HEK293 (cell line): ENCODE results near the gene APPBP2.

Experiments
- CTCF ChIA-PET: fragments of 350-600 bp; formaldehyde crosslinking; extraction: SDS; loops from one replicate; lab custom pipeline; 2021; ENCODE audit warnings: antibody characterized with exemption; lab: Yijun Ruan, JAX
- POLR2A ChIA-PET: fragments of 300-600 bp; formaldehyde crosslinking; extraction: SDS; loops from one replicate; lab custom pipeline; 2020; ENCODE audit warnings: antibody characterized with exemption, inconsistent platforms; lab: Yijun Ruan, JAX
- H3K27ac ChIP-seq: fragments of 200-500 bp; sonication (Bioruptor generic); 2 replicates; pipeline ENCODE4 v1.5.1; 2014; ENCODE audit warnings: low read depth, low read length, control low read depth, inconsistent platforms; ENCODE audit errors: extremely low read depth
- H3K36me3 ChIP-seq, 2 experiments: fragments of 200-500 bp in 1 of 2; sonication (Bioruptor generic) in 1 of 2; 1 replicate in 1 of 2; 2 replicates in 1 of 2; pipeline ENCODE4 v1.5.1; 2014 to 2017; ENCODE audit warnings: inconsistent platforms in 2 of 2, low read length in 2 of 2; ENCODE audit not compliant: control insufficient read depth in 2 of 2, insufficient read depth in 1 of 2
- H3K4me1 ChIP-seq: fragments of 200-500 bp; sonication (Bioruptor generic); 2 replicates; pipeline ENCODE4 v1.5.1; 2014; ENCODE audit warnings: mild to moderate bottlenecking, low read length, inconsistent platforms; ENCODE audit not compliant: control insufficient read depth, insufficient read depth
- H3K4me3 ChIP-seq: 2 replicates; pipeline ENCODE4 v1.5.1; 2011; ENCODE audit warnings: low read depth, mild to moderate bottlenecking, control low read depth, low read length, moderate library complexity
- H3K9me3 ChIP-seq: fragments of 200-500 bp; sonication (Bioruptor generic); 2 replicates; pipeline ENCODE4 v1.5.1; 2014; ENCODE audit warnings: low read depth, low read length, inconsistent platforms; ENCODE audit not compliant: control insufficient read depth, insufficient read depth
- ZFP37 ChIP-seq: fragments of 450-650 bp; formaldehyde crosslinking; IDR thresholded peaks from 2 replicates; pipeline ENCODE4 v1.5.1; 2016; ENCODE audit warnings: missing biosample characterization, missing genetic modification characterization
- ZNF19 ChIP-seq: fragments of 450-650 bp; formaldehyde crosslinking; IDR thresholded peaks from 2 replicates; pipeline ENCODE4; 2016; ENCODE audit warnings: missing biosample characterization, missing genetic modification characterization, low read depth
- ZNF529 ChIP-seq: fragments of 450-650 bp; formaldehyde crosslinking; IDR thresholded peaks from 2 replicates; pipeline ENCODE4 v1.5.1; 2017; ENCODE audit warnings: missing genetic modification characterization, missing biosample characterization; ENCODE audit not compliant: insufficient replicate concordance
- TF ChIP-seq, protein P1 (sequence below): fragments of 450-650 bp; formaldehyde crosslinking; IDR thresholded peaks from 2 replicates; pipeline ENCODE4 v1.5.1; 2016; ENCODE audit warnings: missing biosample characterization, missing genetic modification characterization
- TF ChIP-seq, protein P2 (sequence below): fragments of 450-650 bp; formaldehyde crosslinking; conservative IDR thresholded peaks from 2 replicates; pipeline ENCODE4 v1.5.1; 2016; ENCODE audit warnings: low read depth, missing biosample characterization, missing genetic modification characterization
- TF ChIP-seq, protein P3 (sequence below): fragments of 450-650 bp; formaldehyde crosslinking; IDR thresholded peaks from 2 replicates; pipeline ENCODE4 v1.5.1; 2016; ENCODE audit warnings: missing biosample characterization, missing genetic modification characterization
- TF ChIP-seq, protein P4 (sequence below): sonication (generic); formaldehyde crosslinking; IDR thresholded peaks from 2 replicates; pipeline ENCODE4 v1.8.1; 2022; ENCODE audit warnings: mild to moderate bottlenecking, moderate library complexity, missing genetic modification reagents
- TF ChIP-seq, protein P5 (sequence below): fragments of 450-650 bp; formaldehyde crosslinking; IDR thresholded peaks from 2 replicates; pipeline ENCODE4 v1.5.1; 2017; ENCODE audit warnings: missing biosample characterization, missing genetic modification characterization

The APPBP2 gene

DNA sequence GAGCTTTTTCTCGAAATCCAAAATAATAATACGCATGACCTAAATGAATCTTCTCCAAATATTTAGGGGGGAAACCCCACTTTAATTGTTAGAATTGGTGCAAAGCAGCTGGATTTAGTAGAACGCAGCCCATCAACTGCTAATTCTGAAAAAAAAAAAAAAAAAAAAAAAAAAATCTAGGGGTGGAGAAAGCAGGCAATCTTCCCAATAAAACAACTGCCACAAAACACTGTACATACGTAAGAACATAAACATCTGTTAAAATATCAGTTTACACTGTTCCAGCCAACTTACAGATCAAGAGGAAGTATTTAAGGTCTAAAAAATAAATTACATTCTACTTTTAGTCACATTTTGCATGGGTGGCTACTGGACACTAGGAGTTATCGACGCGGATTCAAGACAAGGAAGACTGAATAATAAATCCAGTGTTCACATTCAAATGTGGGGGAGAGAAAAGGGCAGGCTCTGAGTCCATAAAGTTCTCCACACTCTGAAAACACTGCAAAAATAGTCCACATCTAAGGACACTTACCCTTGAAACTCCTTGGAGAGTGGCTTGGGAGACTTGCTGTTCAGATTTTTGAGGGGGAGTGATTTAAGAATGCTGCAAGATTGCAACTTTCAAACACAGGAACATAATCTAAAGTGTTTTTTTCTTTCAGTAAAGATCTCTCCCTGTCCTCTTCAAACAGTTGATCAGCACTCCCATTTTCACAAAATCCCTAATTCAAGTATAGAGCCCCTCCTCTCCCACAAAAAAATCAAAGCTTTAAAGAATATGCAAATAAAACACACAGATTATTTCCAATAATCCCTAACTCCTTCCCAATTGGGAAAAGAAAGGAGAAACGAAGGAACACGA, 1.3 kb downstream of the APPBP2 start (continued):
- TF ChIP-seq, protein P1, sequence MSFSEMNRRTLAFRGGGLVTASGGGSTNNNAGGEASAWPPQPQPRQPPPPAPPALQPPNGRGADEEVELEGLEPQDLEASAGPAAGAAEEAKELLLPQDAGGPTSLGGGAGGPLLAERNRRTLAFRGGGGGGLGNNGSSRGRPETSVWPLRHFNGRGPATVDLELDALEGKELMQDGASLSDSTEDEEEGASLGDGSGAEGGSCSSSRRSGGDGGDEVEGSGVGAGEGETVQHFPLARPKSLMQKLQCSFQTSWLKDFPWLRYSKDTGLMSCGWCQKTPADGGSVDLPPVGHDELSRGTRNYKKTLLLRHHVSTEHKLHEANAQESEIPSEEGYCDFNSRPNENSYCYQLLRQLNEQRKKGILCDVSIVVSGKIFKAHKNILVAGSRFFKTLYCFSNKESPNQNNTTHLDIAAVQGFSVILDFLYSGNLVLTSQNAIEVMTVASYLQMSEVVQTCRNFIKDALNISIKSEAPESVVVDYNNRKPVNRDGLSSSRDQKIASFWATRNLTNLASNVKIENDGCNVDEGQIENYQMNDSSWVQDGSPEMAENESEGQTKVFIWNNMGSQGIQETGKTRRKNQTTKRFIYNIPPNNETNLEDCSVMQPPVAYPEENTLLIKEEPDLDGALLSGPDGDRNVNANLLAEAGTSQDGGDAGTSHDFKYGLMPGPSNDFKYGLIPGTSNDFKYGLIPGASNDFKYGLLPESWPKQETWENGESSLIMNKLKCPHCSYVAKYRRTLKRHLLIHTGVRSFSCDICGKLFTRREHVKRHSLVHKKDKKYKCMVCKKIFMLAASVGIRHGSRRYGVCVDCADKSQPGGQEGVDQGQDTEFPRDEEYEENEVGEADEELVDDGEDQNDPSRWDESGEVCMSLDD (tag by site-specific recombination), result no peak
- TF ChIP-seq, protein P2, sequence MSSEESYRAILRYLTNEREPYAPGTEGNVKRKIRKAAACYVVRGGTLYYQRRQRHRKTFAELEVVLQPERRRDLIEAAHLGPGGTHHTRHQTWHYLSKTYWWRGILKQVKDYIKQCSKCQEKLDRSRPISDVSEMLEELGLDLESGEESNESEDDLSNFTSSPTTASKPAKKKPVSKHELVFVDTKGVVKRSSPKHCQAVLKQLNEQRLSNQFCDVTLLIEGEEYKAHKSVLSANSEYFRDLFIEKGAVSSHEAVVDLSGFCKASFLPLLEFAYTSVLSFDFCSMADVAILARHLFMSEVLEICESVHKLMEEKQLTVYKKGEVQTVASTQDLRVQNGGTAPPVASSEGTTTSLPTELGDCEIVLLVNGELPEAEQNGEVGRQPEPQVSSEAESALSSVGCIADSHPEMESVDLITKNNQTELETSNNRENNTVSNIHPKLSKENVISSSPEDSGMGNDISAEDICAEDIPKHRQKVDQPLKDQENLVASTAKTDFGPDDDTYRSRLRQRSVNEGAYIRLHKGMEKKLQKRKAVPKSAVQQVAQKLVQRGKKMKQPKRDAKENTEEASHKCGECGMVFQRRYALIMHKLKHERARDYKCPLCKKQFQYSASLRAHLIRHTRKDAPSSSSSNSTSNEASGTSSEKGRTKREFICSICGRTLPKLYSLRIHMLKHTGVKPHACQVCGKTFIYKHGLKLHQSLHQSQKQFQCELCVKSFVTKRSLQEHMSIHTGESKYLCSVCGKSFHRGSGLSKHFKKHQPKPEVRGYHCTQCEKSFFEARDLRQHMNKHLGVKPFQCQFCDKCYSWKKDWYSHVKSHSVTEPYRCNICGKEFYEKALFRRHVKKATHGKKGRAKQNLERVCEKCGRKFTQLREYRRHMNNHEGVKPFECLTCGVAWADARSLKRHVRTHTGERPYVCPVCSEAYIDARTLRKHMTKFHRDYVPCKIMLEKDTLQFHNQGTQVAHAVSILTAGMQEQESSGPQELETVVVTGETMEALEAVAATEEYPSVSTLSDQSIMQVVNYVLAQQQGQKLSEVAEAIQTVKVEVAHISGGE (tag by site-specific recombination), result no peak
- TF ChIP-seq, protein P3, sequence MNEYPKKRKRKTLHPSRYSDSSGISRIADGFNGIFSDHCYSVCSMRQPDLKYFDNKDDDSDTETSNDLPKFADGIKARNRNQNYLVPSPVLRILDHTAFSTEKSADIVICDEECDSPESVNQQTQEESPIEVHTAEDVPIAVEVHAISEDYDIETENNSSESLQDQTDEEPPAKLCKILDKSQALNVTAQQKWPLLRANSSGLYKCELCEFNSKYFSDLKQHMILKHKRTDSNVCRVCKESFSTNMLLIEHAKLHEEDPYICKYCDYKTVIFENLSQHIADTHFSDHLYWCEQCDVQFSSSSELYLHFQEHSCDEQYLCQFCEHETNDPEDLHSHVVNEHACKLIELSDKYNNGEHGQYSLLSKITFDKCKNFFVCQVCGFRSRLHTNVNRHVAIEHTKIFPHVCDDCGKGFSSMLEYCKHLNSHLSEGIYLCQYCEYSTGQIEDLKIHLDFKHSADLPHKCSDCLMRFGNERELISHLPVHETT (tag by site-specific recombination), result 0 out of 2 replicates have a peak, but pooled peaks have one; percentile 25
- TF ChIP-seq ZFP37 (tag by site-specific recombination), result no peak
- TF ChIP-seq ZNF529 (tag by site-specific recombination), result no peak
- TF ChIP-seq ZNF19 (tag by site-specific recombination), result no peak
- TF ChIP-seq, all 188 proteins: peak for 15

DNA sequence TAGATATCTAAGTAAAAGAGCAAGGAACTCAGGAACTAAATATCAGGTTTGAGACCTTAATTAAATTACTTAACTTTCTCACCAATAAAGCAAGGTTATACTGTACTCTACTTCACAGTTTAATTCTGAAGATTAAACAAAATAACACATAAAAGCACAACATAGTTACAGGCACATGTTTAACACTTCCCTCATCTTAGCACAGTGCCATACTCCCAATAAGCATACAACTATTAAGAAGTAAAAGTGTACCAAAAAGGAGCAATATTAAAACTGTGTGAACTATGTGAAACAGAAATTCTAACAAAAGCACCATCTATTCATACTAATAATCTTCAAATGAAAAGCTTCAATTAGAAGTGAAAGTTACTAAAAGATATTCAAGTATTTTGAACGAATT, 2.2 kb downstream of the APPBP2 start:
- Histone ChIP-seq H3K9me3 (no peaks in the 10 kb centered on the region), H3K27ac (no peak overlapping the region), H3K36me3 (peaks cover 11 to 20% of the 10 kb centered on the region in 2 experiments; a peak in 2 of 3 replicates), H3K4me3 (peak overlapping the region; percentile 98), H3K4me1 (no peaks in the 10 kb centered on the region)
- CTCF ChIA-PET, result no interaction called here
- POLR2A ChIA-PET, result interaction anchor here (0.6 kb wide), 1 partner anchor 15 kb away, joined by 3 read pairs; no protein-coding TSS in a partner anchor
- TF ChIP-seq, protein P4, sequence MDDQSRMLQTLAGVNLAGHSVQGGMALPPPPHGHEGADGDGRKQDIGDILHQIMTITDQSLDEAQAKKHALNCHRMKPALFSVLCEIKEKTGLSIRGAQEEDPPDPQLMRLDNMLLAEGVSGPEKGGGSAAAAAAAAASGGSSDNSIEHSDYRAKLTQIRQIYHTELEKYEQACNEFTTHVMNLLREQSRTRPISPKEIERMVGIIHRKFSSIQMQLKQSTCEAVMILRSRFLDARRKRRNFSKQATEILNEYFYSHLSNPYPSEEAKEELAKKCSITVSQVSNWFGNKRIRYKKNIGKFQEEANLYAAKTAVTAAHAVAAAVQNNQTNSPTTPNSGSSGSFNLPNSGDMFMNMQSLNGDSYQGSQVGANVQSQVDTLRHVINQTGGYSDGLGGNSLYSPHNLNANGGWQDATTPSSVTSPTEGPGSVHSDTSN (CRISPR knock-in tag), result no peak
- TF ChIP-seq, protein P5, sequence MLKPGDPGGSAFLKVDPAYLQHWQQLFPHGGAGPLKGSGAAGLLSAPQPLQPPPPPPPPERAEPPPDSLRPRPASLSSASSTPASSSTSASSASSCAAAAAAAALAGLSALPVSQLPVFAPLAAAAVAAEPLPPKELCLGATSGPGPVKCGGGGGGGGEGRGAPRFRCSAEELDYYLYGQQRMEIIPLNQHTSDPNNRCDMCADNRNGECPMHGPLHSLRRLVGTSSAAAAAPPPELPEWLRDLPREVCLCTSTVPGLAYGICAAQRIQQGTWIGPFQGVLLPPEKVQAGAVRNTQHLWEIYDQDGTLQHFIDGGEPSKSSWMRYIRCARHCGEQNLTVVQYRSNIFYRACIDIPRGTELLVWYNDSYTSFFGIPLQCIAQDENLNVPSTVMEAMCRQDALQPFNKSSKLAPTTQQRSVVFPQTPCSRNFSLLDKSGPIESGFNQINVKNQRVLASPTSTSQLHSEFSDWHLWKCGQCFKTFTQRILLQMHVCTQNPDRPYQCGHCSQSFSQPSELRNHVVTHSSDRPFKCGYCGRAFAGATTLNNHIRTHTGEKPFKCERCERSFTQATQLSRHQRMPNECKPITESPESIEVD (tag by site-specific recombination), result 0 out of 2 replicates have a peak, but pooled peaks have one; percentile 9
- TF ChIP-seq, all 188 proteins: peak for 1
